Measurements from ENCODE around the gene RHOXF2.
"Not testable (repeated sequence)": the region's sequence is repeated elsewhere in the genome, so short reads cannot be mapped to it uniquely, and the experiment has no call there.

Gene RHOXF2

GRCh38 chrX:120196626-120197283 is 38.3 kb downstream of the RHOXF2 start:
- H3K4me3 ChIP-seq (ENCODE audit: low read depth, low read length): not testable (repeated sequence)

GRCh38 chrX:120200851-120201250 is 42.4 kb downstream of the RHOXF2 start:
- H3K4me3 ChIP-seq (ENCODE audit: low read depth, low read length): no peak overlapping the region
- TF ChIP-seq CTCF (IDR thresholded peaks at IDR 0.05; ENCODE audit: low read depth, low read length): no peak

GRCh38 chrX:120205816-120206753 is 47.7 kb downstream of the RHOXF2 start:
- H3K4me3 ChIP-seq (ENCODE audit: low read depth, low read length): no peak overlapping the region
- no peak for TF ChIP-seq CTCF (IDR thresholded peaks at IDR 0.05; ENCODE audit: low read depth, low read length)

- no peak overlapping the region for H3K4me3 ChIP-seq (ENCODE audit: low read depth, low read length)
- no peak for TF ChIP-seq CTCF (IDR thresholded peaks at IDR 0.05; ENCODE audit: low read depth, low read length)
Measured at GRCh38 chrX:120207009-120207605, 48.7 kb downstream of the RHOXF2 start.

- H3K4me3 ChIP-seq (ENCODE audit: low read depth, low read length): no peak overlapping the region
- TF ChIP-seq CTCF (IDR thresholded peaks at IDR 0.05; ENCODE audit: low read depth, low read length): peak; percentile 87
Measured at GRCh38 chrX:120213438-120214265, 55.2 kb downstream of the RHOXF2 start.

Measured in WI38 (cell line).